Activated CD4-positive, CD25-positive, alpha-beta regulatory T cell treated with anti-CD3 and anti-CD28 coated beads, Interleukin-2, amount 50 U/mL, for 24 hours (primary cell): ENCODE results near the gene TLX3.

Source experiments
- ATAC-seq, 2 donors: fragments of 150-1000 bp; cut with Tn5 transposase; one replicate each; pipeline ENCODE4 v1.10.0; 2021; ENCODE audit warnings: mild to moderate bottlenecking in 1 of 2, moderate library complexity in 1 of 2

The TLX3 gene

DNA sequence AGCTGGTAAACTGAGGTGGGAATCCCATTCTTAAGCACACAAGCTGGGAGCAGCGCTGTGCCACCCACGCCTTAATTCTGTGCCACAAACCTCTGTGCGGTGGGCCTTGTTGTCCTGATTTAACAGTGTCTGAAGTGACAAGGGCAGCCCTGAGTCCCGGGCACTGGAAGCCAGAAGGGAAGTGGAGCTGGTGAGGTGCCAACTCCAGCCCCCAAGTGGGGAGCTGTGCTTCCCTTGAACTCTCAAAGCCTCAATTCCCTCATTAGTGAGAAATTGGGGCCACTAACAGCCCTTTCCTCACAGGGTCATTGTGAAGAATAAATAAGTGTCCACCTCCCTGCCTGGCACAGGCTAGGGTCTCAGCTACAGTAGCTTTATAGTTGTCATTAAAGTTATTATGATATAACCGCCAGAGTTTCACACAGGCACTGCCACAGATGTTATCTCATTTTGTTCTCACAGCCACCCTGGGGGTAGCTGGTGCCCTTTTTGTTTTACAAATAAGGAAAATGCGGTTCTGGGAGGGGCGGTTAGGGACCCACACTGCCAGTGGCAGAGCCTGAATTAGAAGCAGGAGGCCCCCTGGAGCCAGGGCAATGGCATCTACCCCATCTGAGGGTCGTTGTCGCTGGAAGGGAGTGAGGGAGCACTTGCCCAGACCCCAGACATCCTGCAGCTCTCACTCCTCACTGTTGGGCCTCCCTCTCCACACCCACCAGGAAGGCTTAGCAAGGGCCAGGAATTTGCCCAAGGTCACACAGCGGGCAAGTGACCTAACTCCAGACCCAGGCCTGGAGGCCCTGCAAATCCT is 2.1 kb upstream of the TLX3 start:
- no peak for ATAC-seq

DNA sequence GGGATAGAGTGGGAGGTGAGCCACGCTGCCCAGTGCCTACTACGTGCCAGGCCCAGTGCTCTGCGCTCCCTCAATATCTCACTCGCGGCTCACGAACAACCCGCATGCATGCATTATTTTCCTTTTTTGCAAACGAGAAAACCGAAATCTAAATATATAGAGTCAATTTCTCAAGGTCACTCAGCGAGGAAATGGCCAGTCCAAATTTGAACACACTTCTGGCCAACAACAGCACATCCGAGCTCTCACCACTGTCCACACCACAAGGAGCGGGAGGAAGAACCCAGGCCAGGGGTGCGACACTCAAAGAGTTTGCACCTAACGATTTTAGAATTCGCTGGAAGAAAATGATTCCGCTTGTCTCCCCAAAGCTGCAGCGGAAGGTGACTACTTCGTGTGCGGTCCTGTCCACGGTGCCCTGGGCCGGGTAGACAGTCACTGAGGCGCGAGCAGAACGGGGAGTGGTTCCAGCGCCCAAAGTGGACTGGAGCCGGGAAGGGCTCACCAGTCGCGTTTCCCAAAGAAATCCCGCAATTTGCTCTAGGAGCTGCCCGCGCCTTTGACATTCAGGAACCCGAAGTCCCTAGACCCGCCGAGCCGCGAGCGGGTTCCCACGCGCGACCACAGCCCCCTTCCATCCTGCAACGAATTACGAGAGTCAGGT is 1.1 kb upstream of the TLX3 start:
- no peak for ATAC-seq

DNA sequence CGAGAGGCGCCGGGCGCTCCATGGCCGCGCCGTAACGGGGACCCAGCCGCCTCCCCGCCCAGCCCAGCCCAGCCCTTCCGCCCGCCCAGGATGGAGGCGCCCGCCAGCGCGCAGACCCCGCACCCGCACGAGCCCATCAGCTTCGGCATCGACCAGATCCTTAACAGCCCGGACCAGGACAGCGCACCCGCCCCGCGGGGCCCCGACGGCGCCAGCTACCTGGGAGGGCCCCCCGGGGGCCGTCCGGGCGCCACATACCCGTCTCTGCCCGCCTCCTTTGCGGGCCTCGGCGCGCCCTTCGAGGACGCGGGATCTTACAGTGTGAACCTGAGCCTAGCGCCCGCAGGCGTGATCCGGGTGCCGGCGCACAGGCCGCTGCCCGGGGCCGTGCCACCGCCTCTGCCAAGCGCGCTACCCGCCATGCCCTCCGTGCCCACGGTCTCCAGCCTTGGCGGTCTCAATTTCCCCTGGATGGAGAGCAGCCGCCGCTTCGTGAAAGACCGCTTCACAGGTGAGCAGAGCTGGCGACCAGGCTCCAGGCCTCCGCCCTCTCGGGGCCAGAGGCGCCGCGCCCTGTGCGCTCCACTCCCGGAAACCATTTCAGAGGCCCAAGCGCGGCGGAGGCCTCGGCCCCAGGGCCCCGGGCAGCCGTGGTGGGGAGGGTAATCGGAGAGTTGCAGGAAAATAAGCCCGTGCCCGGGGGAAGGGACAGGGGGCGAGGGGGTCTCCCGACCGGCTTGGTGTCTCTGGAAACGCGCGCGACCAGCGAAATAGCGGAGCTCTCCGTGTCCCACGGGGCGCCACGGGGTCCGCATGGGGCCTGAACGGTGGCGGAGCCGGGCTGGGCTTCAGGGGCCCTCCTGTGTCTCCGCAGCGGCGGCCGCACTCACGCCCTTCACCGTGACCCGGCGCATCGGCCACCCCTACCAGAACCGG is 496 bp downstream of the TLX3 start:
- no peak for ATAC-seq

DNA sequence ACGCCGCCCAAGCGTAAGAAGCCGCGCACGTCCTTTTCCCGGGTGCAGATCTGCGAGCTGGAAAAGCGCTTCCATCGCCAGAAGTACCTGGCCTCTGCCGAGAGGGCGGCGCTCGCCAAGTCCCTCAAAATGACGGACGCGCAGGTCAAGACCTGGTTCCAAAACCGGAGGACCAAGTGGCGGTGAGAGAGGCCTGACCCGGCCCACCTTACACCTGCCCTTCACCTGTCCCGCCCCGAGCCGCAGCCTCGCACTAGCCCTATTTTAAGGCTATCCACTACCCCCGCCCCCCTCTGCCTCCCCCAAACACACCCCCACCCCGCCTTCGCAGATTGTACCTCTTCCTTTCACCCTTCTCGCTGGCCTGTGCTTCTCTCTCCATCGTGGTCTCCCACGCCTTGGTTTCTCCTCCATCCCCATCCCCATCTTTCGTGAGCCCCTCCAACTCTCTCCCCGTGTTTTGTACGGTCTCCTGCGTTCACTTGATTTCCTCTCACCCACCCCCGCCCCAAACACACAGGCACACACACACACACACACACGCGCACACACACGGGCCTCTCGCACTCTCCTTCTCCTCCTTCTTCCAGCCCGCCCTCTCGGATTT is 1.3 kb downstream of the TLX3 start:
- no peak for ATAC-seq

DNA sequence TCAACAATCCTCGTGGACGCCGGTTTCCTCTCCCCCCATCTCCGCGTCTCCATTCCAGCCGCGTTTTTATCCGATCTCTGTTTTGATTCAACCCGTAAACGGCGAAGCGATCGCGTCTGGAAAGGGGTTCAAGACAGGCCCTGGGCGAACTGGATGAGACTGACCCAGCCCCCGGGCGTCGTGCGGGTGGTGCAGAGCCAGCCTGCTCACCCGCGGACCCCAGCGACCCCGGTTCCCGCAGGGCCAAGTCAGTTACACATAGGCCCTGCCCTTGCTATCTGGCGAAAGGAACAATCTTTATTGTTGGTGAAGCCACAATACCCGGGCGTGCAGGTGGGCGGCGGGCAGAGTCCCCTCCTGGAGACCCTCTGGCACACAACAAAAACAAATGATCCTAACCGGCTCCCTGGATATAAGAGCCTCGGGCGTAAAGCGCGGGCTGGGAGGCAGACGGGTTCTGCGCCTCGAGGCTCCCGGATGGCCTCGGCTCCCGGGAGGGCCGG is 1.8 kb downstream of the TLX3 start:
- no peak for ATAC-seq

DNA sequence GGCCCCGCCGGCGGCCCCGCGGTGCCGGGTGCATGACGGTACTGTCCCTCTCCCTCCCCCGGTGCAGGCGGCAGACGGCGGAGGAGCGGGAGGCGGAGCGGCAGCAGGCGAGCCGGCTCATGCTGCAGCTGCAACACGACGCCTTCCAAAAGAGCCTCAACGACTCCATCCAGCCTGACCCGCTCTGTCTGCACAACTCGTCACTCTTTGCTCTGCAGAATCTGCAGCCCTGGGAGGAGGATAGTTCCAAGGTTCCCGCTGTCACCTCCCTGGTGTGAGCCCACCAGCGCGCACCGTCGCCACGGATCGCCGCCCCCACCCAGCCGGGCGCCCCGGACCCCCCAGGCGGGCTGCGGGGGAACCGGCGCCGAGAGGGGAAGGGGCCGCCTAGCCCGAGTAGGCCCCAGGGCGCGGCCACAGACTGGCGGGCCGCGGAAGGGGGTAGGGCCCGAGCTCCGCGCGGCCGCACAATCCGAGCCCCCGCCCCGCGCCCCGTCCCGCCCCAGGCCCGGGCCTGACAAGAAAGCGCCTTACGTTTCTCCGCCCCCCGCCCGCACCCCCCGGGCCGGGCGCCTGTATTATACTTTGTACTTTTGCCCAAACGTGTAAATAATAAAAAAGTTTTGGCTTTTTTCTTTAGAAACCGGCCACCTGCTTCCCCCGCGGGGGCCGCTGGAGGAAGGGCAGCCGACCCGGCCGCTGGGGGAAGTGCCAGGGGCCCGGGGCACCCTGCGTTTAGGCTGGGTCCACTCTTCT is 2.5 kb downstream of the TLX3 start:
- ATAC-seq = no peak

DNA sequence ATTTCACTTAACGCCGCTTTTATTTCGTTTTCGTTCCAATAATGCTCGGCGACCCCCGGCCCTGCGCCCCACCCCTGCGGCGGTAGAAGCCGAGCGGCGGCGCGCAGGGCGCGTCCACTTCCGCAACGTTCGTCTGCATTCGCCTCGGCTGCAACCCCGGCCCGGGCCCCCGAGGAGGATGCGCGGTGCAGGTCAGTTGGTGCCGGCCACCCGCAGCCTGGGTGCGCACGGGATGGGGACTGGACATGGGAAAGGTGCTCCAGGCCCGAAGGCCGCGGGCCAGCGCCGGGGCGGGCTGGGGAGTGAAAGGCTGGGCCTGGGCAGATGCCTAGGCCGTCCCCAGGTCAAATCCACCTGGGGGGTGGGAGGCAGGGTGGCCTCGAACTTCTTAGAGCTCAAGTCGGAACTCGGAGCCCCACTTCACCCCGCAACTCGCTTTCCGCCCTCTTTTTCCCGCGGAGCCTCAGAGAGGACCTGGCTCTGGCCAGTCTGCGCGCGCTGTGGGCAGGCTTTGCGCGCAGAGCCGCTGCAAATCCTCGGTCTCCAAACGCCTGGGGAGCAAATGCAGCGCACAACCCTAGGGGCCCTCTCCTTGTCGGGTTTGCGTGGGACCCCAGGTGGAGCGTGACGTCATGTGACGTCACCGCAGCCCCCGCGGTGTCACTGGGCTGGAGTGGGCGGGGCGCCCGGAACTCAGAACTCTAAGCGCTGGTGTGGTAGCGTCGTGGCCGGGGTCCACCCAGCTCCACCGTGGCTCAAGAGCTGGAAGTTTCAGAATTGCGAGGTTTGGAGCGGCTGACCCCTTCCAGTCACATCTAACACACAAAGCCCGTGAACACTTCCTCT is 3.3 kb downstream of the TLX3 start:
- no peak for ATAC-seq

DNA sequence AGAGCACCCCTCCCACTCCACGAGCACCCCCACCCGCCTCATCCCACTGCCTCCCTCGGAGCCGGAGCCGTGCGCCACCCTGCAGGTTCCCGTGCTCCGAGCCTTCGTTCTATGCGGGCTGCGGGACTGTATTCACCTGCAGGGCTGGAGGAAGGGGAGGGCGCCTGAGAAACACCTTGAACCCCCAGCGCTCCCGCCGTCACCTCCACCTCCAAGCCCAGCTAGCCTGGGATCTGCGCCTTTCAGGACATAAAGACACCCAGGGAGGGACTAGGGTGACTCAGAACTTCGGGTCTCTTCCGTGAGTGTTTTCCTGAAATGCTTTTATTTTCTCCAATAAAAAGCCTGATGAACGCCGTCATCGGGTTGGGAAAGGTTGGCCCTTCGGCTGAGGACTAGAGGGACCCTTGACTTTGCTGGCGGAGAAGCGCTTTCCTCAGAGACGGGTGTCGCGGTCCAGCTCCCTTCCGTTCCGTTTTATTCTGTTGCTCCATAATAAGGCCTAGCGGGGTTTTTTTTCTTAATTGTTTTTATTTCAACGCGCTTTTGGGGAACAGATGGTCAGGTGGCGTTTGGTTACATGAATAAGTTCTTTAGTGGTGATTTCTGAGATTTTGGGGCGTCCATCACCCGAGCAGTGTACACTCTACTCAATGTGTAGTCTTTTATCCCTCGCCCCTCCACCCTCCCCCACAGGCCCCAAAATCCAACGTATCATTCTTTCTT is 4.6 kb downstream of the TLX3 start:
- no peak for ATAC-seq

DNA sequence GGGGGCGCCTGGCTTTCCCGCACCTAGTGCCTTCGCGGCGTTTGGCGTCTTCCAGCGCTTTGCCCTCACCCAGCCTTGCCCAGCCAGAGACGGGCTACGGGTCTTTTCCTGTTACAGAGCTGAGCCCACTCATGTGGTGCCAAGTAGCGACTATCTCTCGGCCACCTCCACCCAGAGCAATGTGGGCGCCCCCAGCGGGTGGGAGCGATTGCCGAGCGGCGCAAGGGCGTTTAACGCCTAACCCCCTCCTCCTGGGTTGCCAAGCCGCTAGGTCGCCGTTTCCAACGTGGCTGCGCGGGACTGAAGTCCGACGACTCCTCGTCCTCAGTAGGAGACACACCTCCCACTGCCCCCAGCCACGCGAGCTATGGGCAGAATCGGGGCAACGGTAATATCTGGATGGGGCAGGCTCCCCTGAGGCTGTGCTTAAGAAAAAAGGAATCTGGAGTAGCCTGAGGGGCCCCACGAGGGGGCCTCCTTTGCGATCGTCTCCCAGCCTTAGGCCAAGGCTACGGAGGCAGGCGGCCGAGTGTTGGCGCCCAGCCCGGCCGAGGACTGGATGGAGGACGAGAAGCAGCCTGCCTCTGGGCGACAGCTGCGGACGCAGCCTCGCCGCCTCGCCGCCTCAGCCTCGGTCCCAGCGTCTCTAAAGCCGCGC is 5.8 kb downstream of the TLX3 start:
- no peak for ATAC-seq

DNA sequence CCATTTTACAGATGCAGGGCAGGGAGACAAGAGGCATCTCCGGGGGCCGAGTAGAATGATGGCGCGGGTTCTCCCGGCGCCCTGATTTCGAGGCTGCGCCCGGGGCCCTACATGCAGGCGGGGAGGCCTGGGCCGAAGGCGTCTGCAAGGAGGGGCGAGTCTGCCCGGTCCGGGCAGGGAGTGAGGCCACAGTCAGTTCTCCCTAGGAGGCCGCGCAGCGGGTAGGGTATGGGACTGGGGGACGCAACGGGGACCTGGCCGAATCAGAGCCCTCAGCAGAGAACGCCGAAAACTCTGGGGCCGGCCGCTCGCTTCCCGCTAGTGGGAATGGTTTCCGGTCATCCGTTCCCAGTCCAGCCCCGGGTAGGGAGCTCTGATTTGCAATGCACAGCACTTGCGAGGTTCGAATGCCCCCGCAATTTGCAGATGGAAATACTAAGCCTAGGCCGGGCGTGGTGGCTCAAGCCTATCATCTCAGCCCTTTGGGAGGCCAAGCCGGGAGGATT is 6.4 kb downstream of the TLX3 start:
- ATAC-seq = no peak

DNA sequence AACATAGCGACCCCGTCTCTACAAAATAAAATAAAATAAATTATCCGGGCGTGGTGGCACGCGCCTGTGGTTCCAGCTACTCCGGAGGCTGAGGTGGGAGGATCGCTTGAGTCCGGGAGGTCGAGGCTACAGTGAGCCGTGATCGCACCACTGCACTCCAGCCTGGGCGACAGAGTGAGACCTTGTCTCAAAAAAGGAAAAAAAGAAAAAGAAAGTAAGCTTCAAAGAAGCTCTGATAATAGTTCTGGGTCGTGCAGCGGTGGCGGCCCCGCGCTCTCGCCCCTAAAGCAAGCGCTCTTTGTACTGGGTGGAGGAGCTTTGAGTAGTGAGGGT is 6.8 kb downstream of the TLX3 start:
- no peak for ATAC-seq

DNA sequence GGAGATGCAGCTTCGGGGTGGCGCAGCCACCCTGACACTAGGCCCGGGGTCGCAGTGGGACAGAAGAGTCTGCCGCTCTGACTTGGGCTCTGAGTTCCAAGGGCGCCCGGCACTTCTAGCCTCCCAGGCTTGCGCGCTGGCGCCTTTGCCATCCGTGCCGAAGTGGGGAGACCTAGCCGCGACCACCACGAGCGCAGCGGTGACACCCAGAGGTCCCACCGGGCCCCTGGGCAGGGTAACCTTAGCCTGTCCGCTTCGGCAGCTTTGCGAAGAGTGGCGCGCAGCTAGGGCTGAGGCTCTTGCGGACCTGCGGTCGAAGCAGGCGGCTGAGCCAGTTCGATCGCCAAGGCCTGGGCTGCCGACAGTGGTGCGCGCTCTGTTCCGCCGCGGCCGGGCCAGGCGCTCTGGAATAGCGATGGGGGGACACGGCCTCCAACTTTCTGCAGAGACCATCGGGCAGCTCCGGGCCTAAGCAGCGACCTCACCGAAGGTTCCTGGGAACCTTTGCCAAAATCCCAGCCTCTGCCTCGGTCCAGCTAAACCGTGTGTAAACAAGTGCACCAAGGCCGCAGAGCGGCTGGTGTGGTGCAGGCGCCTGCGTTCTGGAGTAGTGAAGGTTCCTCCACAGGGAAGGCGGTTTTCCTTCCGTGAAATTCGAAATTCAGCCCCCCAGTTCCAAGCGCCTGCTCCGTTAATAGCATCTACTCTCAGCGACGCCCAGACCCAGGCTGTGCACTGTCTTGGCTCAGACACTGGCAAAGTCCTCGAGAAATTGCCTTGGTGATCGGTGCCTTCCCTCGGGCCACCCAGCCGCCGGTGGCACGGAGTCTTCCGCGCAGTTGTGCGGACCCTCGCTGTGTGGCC is 7.4 kb downstream of the TLX3 start:
- ATAC-seq = no peak

DNA sequence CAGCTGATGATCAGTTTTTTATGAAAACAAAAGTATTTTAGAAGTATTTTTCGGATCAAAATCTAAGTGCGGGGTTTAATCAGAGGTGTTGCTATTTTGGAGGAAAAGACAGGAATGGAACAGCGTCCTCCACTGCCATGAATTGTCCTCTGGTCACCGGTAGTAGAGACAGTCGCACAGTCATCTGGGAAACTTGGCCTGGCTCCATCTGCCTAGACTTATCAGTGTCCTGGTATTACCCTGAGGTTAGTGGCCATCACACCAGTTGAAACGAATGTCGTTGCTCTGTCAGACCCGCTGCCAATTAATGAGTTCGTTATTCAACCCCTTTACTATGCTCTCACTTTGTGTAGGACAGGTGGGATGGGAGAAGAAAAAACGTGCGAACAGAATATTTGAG is 8.2 kb downstream of the TLX3 start:
- ATAC-seq = no peak

DNA sequence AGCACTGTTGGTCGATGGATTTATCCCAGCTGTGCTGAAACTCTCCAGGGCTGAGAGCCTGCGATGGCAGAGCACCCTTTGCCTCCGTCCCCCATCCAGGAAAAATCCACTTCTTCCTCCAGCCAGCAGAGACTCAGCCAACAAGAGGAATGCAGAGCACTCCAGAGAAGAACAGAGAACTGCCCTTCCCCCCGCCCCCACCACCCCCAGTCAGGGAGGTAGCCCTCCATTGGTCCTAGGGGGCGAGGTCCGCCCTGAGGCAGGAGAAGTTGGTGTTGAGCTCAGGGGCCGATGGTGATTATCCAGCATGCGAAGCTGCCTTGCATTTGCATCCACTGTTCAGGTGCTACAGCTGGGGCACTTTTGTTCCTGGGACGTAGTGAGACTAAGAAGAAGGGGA is 9.0 kb downstream of the TLX3 start:
- ATAC-seq = no peak

DNA sequence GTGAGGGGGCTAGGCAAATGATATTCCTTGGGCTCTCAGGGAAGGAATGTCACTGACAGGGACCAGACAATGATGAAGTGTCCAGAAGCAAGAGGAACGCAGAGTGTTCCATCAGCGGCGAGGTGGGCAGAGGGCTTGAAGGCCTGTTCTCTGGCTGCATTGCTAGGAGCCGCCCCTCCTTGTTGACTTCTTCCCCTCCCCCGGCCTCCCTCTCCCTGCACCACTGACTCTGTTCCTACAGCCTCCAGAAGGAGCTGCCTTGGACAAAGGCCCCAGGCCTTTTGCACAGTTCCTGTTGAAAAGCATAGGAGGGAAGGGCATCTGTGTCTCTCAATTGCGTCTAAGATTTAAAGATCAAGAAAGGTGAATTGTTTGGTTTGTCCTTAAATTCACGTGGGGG is 12.4 kb downstream of the TLX3 start:
- ATAC-seq = no peak

DNA sequence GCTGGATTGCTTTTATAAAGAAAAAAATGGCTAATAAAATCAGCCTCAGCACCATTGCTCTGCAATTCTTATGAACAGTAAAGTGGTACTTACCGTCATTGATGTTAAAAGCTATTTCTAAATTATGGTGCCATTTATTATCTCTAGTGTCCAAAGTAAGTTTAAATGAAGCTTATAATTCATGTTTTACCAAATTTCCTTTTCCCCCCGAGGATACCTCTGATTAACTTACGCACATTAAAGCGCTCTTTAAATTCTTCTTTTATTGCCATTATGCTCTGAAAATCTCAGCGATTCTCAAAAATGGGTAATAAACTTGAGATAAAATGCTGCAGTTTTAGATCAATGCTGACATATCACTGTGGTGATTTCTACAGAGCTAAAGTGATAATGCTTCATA is 13.5 kb downstream of the TLX3 start:
- no peak for ATAC-seq

DNA sequence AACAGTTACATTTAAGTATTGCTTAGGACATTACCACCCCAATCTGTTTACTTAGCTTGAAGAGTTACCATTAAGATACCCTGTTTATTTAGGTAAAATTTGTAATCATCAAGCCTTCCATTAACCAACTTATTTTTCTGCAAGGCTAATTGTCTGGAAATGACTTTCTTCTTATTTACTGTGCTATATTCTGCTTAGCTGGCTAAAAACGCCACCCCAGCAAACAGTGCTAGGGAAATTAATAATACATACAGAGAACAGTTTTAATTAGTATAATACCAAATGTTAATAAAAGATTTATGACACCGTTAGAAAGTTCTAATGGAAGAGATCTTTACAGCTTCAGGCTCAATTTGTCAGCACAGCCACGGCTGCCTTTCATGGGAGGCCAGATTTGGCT is 14.0 kb downstream of the TLX3 start:
- ATAC-seq = no peak

DNA sequence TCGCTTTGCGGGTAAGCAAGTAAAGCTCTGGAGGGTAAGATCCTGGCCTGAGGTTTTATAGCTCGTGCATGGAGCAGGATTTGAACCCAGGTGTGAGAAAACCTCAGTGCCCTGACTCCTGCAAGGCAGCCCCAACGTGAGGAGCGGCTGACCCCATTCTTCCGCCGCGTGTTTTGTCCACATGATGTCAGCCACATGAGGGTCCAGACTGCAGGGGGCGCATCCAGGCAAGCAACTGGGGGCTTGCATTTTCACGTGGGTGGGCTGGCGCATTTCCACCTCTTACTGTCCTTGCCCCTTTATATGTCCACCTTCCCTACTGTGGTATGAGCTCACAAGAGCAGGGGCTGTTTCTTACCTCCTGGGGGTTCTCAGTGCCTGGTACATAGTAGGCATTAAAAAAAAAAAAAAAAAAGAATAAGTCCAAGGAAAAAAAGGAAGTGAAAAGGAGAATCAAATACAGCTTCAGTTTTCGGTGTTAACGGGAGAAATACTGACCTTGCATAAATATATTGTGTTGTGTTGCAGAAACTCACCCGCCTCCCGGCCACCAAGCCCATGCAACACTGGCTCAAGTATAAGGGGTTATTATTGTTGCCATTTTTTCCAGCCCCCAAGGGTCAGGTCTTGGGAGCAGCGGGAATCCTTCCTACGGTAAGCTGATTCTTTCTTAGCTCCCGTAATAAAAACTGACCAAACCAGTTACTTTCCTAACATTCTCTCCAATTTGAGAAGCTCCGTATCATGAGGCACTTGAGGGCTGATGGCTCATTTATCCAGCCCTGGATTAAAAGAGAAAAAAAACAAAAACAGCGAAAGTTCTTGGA is 15.0 kb downstream of the TLX3 start:
- ATAC-seq = no peak
